SK-N-SH (cell line): ENCODE results near the gene SHC3. TPM values are rescaled to one million over a fixed set of nuclear protein-coding genes. Genes with fewer than 3 reads are reported as not detected.

Experiments
- CTCF ChIA-PET: fragments of 300-600, 350-600 bp; formaldehyde crosslinking; extraction: SDS; loops from one replicate; lab custom pipeline; 2021; lab: Yijun Ruan, JAX
- POLR2A ChIA-PET: fragments of 350-600 bp; sonication (Branson Sonifier 250); formaldehyde crosslinking; extraction: SDS; loops from one replicate; lab custom pipeline; 2020; ENCODE audit warnings: antibody characterized with exemption, inconsistent platforms; lab: Yijun Ruan, JAX
- DNase-seq: peaks from one replicate; pipeline ENCODE4 v3.0.0; 2012
- H2AFZ ChIP-seq: fragments of 200-600 bp; sonication (generic); 2 replicates; pipeline ENCODE4 v1.8.1; 2016; ENCODE audit warnings: antibody characterized with exemption, mild to moderate bottlenecking, low read depth
- H3F3A ChIP-seq: fragments of 200-600 bp; sonication (generic); replicated peaks from 2 replicates; pipeline ENCODE3; 2016; ENCODE audit warnings: antibody characterized with exemption, mild to moderate bottlenecking; ENCODE audit not compliant: insufficient read depth
- H3K27ac ChIP-seq, 2 experiments: fragments of 200-500 bp in 1 of 2; fragments of 200-600 bp in 1 of 2; sonication (Bioruptor generic) in 1 of 2; sonication (generic), shearing (Covaris generic) in 1 of 2; 2 replicates each; pipeline versions ENCODE4 v1.5.1 to v1.6.1; 2014 to 2016; ENCODE audit warnings: low read depth in 2 of 2, inconsistent platforms in 1 of 2, low read length in 1 of 2, mild to moderate bottlenecking in 1 of 2, mixed read lengths in 1 of 2
- H3K27me3 ChIP-seq: fragments of 200-600 bp; sonication (generic), shearing (Covaris generic); 2 replicates; pipeline ENCODE4 v1.6.1; 2016; ENCODE audit warnings: mixed run types; ENCODE audit not compliant: insufficient read depth
- H3K36me3 ChIP-seq, 2 experiments: fragments of 200-500 bp in 1 of 2; fragments of 200-600 bp in 1 of 2; sonication (Bioruptor generic) in 1 of 2; sonication (generic) in 1 of 2; replicated peaks in 1 of 2; 2 replicates each; pipeline versions ENCODE3 to v1.5.1; 2014 to 2016; ENCODE audit warnings: low read length in 1 of 2, mild to moderate bottlenecking in 1 of 2; ENCODE audit not compliant: insufficient read depth in 2 of 2, control insufficient read depth in 1 of 2
- H3K4me1 ChIP-seq, 2 experiments: fragments of 200-500 bp in 1 of 2; fragments of 200-600 bp in 1 of 2; sonication (Bioruptor generic) in 1 of 2; sonication (generic), shearing (Covaris generic) in 1 of 2; 2 replicates each; pipeline versions ENCODE4 v1.5.1 to v1.6.1; 2014 to 2016; ENCODE audit warnings: low read depth in 1 of 2, low read length in 1 of 2, mixed run types in 1 of 2; ENCODE audit not compliant: insufficient read depth in 2 of 2, control insufficient read depth in 1 of 2
- H3K4me2 ChIP-seq: fragments of 200-600 bp; sonication (generic), shearing (Covaris generic); 2 replicates; pipeline ENCODE4 v1.6.1; 2017; ENCODE audit warnings: mixed run types
- H3K4me3 ChIP-seq, 2 experiments: fragments of 200-500 bp in 1 of 2; fragments of 200-600 bp in 1 of 2; sonication (Bioruptor generic) in 1 of 2; sonication (generic), shearing (Covaris generic) in 1 of 2; 2 replicates each; pipeline versions ENCODE4 v1.5.1 to v1.8.1; 2014 to 2016; ENCODE audit warnings: low read depth in 2 of 2, inconsistent platforms in 1 of 2, low read length in 1 of 2, mild to moderate bottlenecking in 1 of 2, mixed read lengths in 1 of 2, moderate library complexity in 1 of 2
- H3K79me2 ChIP-seq: fragments of 200-600 bp; sonication (generic); 2 replicates; pipeline ENCODE4 v1.8.1; 2017; ENCODE audit warnings: mild to moderate bottlenecking; ENCODE audit not compliant: insufficient read depth
- H3K9ac ChIP-seq: fragments of 200-600 bp; sonication (generic); 2 replicates; pipeline ENCODE4 v1.6.1; 2017; ENCODE audit warnings: mixed run types
- H3K9me2 ChIP-seq: fragments of 200-600 bp; sonication (generic); 2 replicates; pipeline ENCODE4 v1.6.1; 2017; ENCODE audit warnings: mixed run types
- H3K9me3 ChIP-seq: fragments of 200-600 bp; sonication (generic); 2 replicates; pipeline ENCODE4 v1.6.1; 2017; ENCODE audit warnings: mixed run types, mild to moderate bottlenecking, moderate library complexity
- H4K20me1 ChIP-seq: fragments of 200-600 bp; sonication (generic); 2 replicates; pipeline ENCODE4 v1.6.1; 2017; ENCODE audit warnings: mild to moderate bottlenecking, mixed run types; ENCODE audit not compliant: insufficient read depth
- CHD2 ChIP-seq: fragments of 150-350 bp; IDR thresholded peaks from 2 replicates; pipeline ENCODE4 v1.6.1; 2018; ENCODE audit warnings: low read length; ENCODE audit not compliant: partially characterized antibody
- CTCF ChIP-seq: fragments of 200-600 bp; sonication (generic); IDR thresholded peaks from 2 replicates; pipeline ENCODE4 v1.6.1; 2017; ENCODE audit warnings: antibody characterized with exemption, mild to moderate bottlenecking, moderate library complexity
- FOXJ3 ChIP-seq: sonication (generic); formaldehyde crosslinking; IDR thresholded peaks from 2 replicates; pipeline ENCODE4 v1.5.1; 2020; ENCODE audit warnings: mild to moderate bottlenecking, missing genetic modification reagents
- FOXM1 ChIP-seq: IDR thresholded peaks from 2 replicates; pipeline ENCODE4 v1.4.0; 2012; ENCODE audit warnings: low read depth, mild to moderate bottlenecking
- IRF3 ChIP-seq: fragments of 150-350 bp; IDR thresholded peaks from 2 replicates; pipeline ENCODE4 v1.6.1; 2016; ENCODE audit warnings: mild to moderate bottlenecking, low read depth, low read length
- MAX ChIP-seq: IDR thresholded peaks from 2 replicates; pipeline ENCODE4 v1.4.0; 2012; ENCODE audit warnings: low read depth
- MEF2A ChIP-seq: IDR thresholded peaks from 2 replicates; pipeline ENCODE4 v1.4.0; 2012; ENCODE audit warnings: low read depth, borderline replicate concordance
- RAD21 ChIP-seq: IDR thresholded peaks from 2 replicates; pipeline ENCODE4 v1.6.1; 2012; ENCODE audit warnings: mild to moderate bottlenecking, low read length
- RXRA ChIP-seq: IDR thresholded peaks from 2 replicates; pipeline ENCODE4 v1.4.0; 2012; ENCODE audit warnings: low read depth, mild to moderate bottlenecking, borderline replicate concordance
- SMC3 ChIP-seq: IDR thresholded peaks from 2 replicates; pipeline ENCODE4 v1.6.1; 2012; ENCODE audit warnings: low read depth, low read length, improper control_type of control experiment
- TCF12 ChIP-seq: IDR thresholded peaks from 2 replicates; pipeline ENCODE4 v1.4.0; 2012
- ZBTB33 ChIP-seq: IDR thresholded peaks from 2 replicates; pipeline ENCODE4 v1.4.0; 2012; ENCODE audit warnings: low read depth, borderline replicate concordance
- WGBS: methylation state at CpG from one replicate; pipeline ENCODE4 v1.1.6; 2017; ENCODE audit warnings: low lambda C conversion rate; 5-methylcytosine and 5-hydroxymethylcytosine counted together
- polyA plus RNA-seq, 3 experiments: library from polyadenylated mRNA; depleted of rRNA; stranded (reverse); fragments of >200 nt; gene quantifications; 2 replicates each; pipeline ENCODE4 v1.2.3, GENCODE V29; 2012

Gene SHC3
- polyA plus RNA-seq, 1 of the 3 experiments (the other 2 are of a cell fraction), result 3.2 TPM

GRCh38 chr9:89189215-89189614, 10.6 kb upstream of the SHC3 start:
- H3K9me2 ChIP-seq, result no peaks in the 10 kb centered on the region
- H3K9me3 ChIP-seq, result no peaks in the 10 kb centered on the region
- H3K9ac ChIP-seq, result no peak overlapping the region
- no peak overlapping the region for H3K4me3 ChIP-seq
- H4K20me1 ChIP-seq, result no peaks in the 10 kb centered on the region
- POLR2A ChIA-PET, result no interaction called here
- H2AFZ ChIP-seq, result no peak overlapping the region
- no peak overlapping the region for H3K27ac ChIP-seq
- H3K36me3 ChIP-seq, result no peaks in the 10 kb centered on the region
- TF ChIP-seq SMC3 (peak; percentile 20; the same call in 1 of the 2 replicates), ZBTB33 (no peak), RAD21 (peak; percentile 44), MAX (no peak)
- H3K27me3 ChIP-seq, result no peaks in the 10 kb centered on the region
- no peak overlapping the region for H3K4me2 ChIP-seq
- DNase-seq, result no peak
- no peaks in the 10 kb centered on the region for H3K79me2 ChIP-seq
- CTCF ChIA-PET, result no interaction called here
- H3K4me1 ChIP-seq, result no peaks in the 10 kb centered on the region
- no peaks in the 10 kb centered on the region for H3F3A ChIP-seq
- WGBS, result 66% methylated on average over 2 of the region's 2 CpGs

- DNase-seq, result no peak
- WGBS, result 45% methylated on average over 1 of the region's 1 CpG
- no peak overlapping the region for H3K4me3 ChIP-seq
- no peak overlapping the region for H3K27ac ChIP-seq
- no peaks in the 10 kb centered on the region for H3K79me2 ChIP-seq
- CTCF ChIA-PET, result no interaction called here
- H3K36me3 ChIP-seq, result no peaks in the 10 kb centered on the region
- no peaks in the 10 kb centered on the region for H4K20me1 ChIP-seq
- TF ChIP-seq TCF12 (no peak), MAX (no peak), FOXJ3 (CRISPR knock-in tag) (no peak), FOXM1 (no peak), MEF2A (no peak), RXRA (no peak), IRF3 (no peak), CHD2 (no peak), CTCF (no peak)
- POLR2A ChIA-PET, result no interaction called here
- no peaks in the 10 kb centered on the region for H3K9me3 ChIP-seq
- no peak overlapping the region for H3K4me2 ChIP-seq
- no peaks in the 10 kb centered on the region for H3K27me3 ChIP-seq
- no peak overlapping the region for H2AFZ ChIP-seq
- no peaks in the 10 kb centered on the region for H3K4me1 ChIP-seq
- no peaks in the 10 kb centered on the region for H3K9me2 ChIP-seq
- no peaks in the 10 kb centered on the region for H3F3A ChIP-seq
- H3K9ac ChIP-seq, result no peak overlapping the region
Observed at GRCh38 chr9:89187950-89188349, 9.3 kb upstream of the SHC3 start.
